Mucosa of descending colon (tissue), 3 donors: Measurements from ENCODE around the gene TTC13. TPM values are rescaled to one million over a fixed set of nuclear protein-coding genes. Genes with fewer than 3 reads are reported as not detected.
"Not testable (repeated sequence)": the region's sequence is repeated elsewhere in the genome, so short reads cannot be mapped to it uniquely, and the experiment has no call there.

ENCODE experiments used
- ATAC-seq: fragments of 200-7000 bp; cut with Tn5 transposase; one replicate; pipeline ENCODE4 v1.9.1; 2020; ENCODE audit warnings: mild to moderate bottlenecking, moderate library complexity
- DNase-seq, 3 donors: peaks; one replicate each; pipeline ENCODE4 v3.0.0-alpha.2; 2020
- H3K36me3 ChIP-seq: fragments of 200-600 bp; one replicate; pipeline ENCODE4 v1.8.0; 2021; ENCODE audit warnings: low read depth, mild to moderate bottlenecking
- H3K4me1 ChIP-seq: fragments of 200-600 bp; one replicate; pipeline ENCODE4 v1.8.0; 2021; ENCODE audit warnings: low read depth, mild to moderate bottlenecking
- H3K4me3 ChIP-seq: fragments of 200-600 bp; one replicate; pipeline ENCODE4 v1.8.0; 2021; ENCODE audit warnings: mild to moderate bottlenecking
- H3K9me3 ChIP-seq: fragments of 200-600 bp; one replicate; pipeline ENCODE4 v1.8.0; 2021; ENCODE audit warnings: mild to moderate bottlenecking
- intact Hi-C, 2 donors: fragments of 100-400 bp; cut with DNase I in 1 of 2; cut with micrococcal nuclease in 1 of 2; formaldehyde crosslinking; loops; one replicate each; pipeline versions ENCODE4 v1.11.0 to v1.11.1; 2022; cut with DNase I, micrococcal nuclease
- total RNA-seq, 3 donors: library from RNA; stranded (reverse); fragmentation: NEBNext Ultra II Directional in 2 of 3; extraction: Animal tissue kit (Norgen Biotek cat#: 25700) in 2 of 3; gene quantifications; one replicate each; pipeline versions ENCODE4 v1.2.1 to v1.2.4, GENCODE V29; 2021 to 2023
- TF ChIP-seq, protein P1 (sequence below): fragments of 200-600 bp; IDR thresholded peaks from one replicate; pipeline ENCODE4 v1.8.0; 2022; ENCODE audit warnings: antibody characterized with exemption, mild to moderate bottlenecking
- donor health status: DM: no; HTN: no; CAD: no; lungs with moderate emphysema.
- donor health status: DM: no; HTN: no; CAD: no.
- donor health status: DM: no; HTN: yes; CAD: no.

The TTC13 gene
- total RNA-seq, 3 donors from 2014 or later: 24.0 to 39.7 (median 28.4) TPM

DNA sequence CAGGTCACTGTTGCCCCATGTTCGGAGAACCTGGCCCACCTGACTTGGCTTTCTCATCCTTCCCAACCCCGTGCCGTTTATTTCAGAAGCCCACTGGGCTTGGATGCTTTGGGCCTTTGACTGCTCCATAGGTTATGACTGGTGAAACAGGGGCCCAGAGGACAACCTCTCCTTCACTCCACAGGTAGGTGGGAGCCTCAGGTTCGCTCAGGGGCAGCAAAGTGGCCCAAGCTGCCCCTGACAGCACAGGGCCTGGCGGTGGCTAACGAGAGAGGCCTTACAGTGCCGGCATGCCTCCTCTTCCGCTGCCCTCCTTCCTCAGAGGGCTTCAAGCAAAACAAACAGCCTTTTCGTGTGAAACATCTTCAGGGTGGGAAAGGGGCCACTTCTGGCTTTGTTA, 44.5 kb upstream of the TTC13 start:
- Histone ChIP-seq H3K36me3 (no peaks in the 10 kb centered on the region), H3K9me3 (no peaks in the 10 kb centered on the region), H3K4me1 (no peaks in the 10 kb centered on the region), H3K4me3 (no peak overlapping the region)
- DNase-seq: no peak
- TF ChIP-seq, protein P1, sequence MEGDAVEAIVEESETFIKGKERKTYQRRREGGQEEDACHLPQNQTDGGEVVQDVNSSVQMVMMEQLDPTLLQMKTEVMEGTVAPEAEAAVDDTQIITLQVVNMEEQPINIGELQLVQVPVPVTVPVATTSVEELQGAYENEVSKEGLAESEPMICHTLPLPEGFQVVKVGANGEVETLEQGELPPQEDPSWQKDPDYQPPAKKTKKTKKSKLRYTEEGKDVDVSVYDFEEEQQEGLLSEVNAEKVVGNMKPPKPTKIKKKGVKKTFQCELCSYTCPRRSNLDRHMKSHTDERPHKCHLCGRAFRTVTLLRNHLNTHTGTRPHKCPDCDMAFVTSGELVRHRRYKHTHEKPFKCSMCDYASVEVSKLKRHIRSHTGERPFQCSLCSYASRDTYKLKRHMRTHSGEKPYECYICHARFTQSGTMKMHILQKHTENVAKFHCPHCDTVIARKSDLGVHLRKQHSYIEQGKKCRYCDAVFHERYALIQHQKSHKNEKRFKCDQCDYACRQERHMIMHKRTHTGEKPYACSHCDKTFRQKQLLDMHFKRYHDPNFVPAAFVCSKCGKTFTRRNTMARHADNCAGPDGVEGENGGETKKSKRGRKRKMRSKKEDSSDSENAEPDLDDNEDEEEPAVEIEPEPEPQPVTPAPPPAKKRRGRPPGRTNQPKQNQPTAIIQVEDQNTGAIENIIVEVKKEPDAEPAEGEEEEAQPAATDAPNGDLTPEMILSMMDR: no peak
- ATAC-seq: no peak
- intact Hi-C loops: no loop called here

DNA sequence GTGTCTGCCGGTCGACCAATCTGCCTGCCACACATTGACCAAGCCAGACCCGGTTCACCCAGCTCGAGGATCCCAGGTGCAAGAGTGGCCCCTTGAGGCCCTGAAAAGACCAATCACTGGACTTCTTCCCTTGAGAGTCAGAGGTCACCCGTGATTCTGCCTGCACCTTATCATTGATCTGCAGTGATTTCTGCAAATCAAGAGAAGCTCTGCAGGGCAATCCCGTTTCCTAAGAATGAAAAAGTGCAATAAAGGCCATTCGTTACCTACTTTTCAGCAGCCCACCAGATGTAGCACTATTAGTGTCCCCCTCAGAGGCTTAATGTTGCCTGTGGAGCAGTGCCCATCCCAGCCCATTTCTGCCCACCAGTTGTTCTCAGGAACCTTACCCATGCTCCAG, 43.9 kb upstream of the TTC13 start:
- H3K9me3 ChIP-seq, ATAC-seq, DNase-seq, H3K4me3 ChIP-seq, H3K4me1 ChIP-seq, intact Hi-C loops, H3K36me3 ChIP-seq: not testable (repeated sequence)

DNA sequence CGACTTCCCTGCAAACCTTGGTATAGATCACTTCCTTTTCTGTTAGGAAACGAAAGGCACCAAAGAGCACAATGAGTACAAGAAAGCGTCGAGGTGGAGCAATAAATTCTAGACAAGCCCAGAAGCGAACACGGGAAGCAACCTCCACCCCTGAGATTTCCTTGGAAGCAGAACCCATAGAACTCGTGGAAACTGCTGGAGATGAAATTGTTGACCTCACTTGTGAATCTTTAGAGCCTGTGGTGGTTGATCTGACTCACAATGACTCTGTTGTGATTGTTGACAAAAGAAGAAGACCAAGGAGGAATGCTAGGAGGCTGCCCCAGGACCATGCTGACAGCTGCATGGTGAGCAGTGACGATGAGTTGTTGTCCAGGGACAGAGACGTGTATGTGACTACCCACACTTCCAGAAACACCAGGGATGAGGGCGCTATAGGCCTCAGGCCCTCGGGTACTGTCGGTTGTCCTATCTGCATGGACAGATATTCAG, 42.9 kb upstream of the TTC13 start:
- Histone ChIP-seq H3K4me1 (no peaks in the 10 kb centered on the region), H3K36me3 (no peaks in the 10 kb centered on the region), H3K4me3 (no peak overlapping the region), H3K9me3 (no peaks in the 10 kb centered on the region)
- ATAC-seq: no peak
- intact Hi-C loops: no loop called here
- TF ChIP-seq, protein P1: no peak
- no peak for DNase-seq

DNA sequence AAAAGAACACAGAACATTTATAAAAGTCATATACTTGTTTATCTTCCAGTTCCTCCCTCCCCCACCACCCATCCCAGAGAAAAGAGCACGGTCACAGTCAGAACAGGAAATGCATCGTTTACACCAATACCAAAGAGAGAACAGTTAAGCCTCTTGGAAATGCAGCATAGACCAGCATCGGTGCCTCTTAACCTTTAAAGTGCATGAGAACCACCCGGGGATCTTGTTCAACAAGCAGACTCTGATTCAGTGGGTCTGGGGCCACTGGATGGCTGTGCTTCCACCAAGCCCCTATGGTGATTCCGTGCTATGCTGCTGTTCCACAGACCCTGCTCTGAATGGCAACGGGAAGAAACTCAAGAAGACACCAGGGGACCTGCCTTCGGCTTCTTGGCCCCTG, 42.2 kb upstream of the TTC13 start:
- peak; percentile 16 for ATAC-seq

DNA sequence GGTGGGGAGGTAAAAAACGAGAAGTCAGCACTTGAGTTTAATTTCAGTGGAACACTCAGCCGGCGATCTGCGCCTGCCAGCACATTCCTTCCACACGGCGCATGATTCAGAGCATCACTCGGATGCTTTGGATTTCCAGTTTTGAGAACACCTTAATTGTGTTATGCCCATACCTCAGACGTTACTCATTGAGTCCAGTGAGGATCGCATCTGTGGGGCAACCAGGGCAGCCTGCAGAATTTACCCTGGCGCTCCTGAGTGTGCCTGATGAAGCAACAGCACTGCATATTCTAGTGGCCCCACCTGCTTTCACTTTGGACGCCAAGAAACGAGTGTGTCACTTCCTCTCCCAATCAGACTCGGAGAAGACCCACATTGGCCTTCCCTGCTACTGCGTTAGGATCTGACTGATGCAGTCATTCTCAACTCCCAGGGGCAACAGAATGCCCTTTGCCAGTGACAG, 41.5 kb upstream of the TTC13 start:
- Histone ChIP-seq H3K36me3 (no peaks in the 10 kb centered on the region), H3K4me3 (no peak overlapping the region), H3K4me1 (no peaks in the 10 kb centered on the region), H3K9me3 (no peaks in the 10 kb centered on the region)
- ATAC-seq: peak; percentile 7
- DNase-seq: no peak
- TF ChIP-seq, protein P1: no peak
- intact Hi-C loops: no loop called here

More for the DNA sequence above, 42.2 kb upstream of the TTC13 start:
- H3K9me3 ChIP-seq: no peaks in the 10 kb centered on the region
- TF ChIP-seq, protein P1: no peak
- no peaks in the 10 kb centered on the region for H3K4me1 ChIP-seq
- intact Hi-C loops: no loop called here
- no peak for DNase-seq
- no peaks in the 10 kb centered on the region for H3K36me3 ChIP-seq
- no peak overlapping the region for H3K4me3 ChIP-seq

DNA sequence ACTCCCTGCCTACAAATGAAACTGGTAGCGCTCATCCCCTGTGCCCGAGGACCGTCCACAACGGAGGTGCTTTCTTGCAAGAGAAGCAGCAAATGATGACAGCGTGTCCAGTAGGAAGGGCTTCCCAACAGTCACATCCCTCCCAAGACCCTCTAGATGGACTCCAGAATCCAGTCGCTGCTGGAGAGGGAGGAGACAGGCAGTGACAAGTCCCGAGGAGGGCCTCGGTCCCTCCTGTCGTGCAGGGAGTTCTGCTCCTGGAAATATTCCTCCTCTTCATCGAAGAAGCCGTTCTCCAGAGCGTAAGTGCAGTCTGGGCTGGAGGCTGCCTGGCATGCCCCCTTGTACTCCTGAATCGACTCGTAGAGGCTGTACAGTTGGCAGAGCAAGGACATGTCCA, 41.0 kb upstream of the TTC13 start:
- Histone ChIP-seq H3K36me3 (no peaks in the 10 kb centered on the region), H3K4me1 (no peaks in the 10 kb centered on the region), H3K4me3 (no peak overlapping the region), H3K9me3 (no peaks in the 10 kb centered on the region)
- no peak for ATAC-seq
- intact Hi-C loops: no loop called here
- no peak for DNase-seq
- TF ChIP-seq, protein P1: no peak
